Activated naive CD8-positive, alpha-beta T cell treated with anti-CD3 and anti-CD28 coated beads, Interleukin-2, amount 50 U/mL, for 16 hours (primary cell): ENCODE data around the gene HMGN3.

Source experiments
- DNase-seq: peaks from one replicate; pipeline ENCODE4 v3.0.0-alpha.2; 2020; ENCODE audit warnings: low read depth, low spot score

HMGN3 gene

GRCh38 chr6:79232696-79233462, 1.6 kb downstream of the HMGN3 start:
- DNase-seq = no peak

DNA sequence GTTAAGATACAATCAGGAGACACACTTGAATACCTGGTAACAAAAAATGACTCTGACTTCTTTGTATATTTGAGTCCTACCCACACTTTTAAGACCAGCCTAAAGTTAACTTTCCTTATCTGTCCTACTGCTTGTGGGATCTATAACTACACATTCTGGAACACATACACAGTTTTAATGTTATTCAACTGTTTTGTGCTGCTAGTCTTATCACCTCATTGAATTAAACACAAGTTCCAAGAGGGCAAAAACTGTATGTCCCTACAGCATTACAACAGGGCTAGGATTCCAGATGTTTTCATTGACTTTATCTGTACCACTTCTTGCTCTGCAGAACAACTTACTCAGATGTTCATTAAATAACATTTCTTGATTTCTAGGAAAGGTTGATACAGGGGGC, 2.8 kb downstream of the HMGN3 start:
- no peak for DNase-seq

GRCh38 chr6:79231101-79231500, 3.4 kb downstream of the HMGN3 start:
- DNase-seq = no peak

- DNase-seq = no peak
These were observed 4.3 kb downstream of the HMGN3 start for GRCh38 chr6:79230149-79230548.

GRCh38 chr6:79227445-79227844, 7.0 kb downstream of the HMGN3 start:
- DNase-seq = no peak

- DNase-seq = no peak
These were observed 7.8 kb downstream of the HMGN3 start for GRCh38 chr6:79226660-79227059.

DNA sequence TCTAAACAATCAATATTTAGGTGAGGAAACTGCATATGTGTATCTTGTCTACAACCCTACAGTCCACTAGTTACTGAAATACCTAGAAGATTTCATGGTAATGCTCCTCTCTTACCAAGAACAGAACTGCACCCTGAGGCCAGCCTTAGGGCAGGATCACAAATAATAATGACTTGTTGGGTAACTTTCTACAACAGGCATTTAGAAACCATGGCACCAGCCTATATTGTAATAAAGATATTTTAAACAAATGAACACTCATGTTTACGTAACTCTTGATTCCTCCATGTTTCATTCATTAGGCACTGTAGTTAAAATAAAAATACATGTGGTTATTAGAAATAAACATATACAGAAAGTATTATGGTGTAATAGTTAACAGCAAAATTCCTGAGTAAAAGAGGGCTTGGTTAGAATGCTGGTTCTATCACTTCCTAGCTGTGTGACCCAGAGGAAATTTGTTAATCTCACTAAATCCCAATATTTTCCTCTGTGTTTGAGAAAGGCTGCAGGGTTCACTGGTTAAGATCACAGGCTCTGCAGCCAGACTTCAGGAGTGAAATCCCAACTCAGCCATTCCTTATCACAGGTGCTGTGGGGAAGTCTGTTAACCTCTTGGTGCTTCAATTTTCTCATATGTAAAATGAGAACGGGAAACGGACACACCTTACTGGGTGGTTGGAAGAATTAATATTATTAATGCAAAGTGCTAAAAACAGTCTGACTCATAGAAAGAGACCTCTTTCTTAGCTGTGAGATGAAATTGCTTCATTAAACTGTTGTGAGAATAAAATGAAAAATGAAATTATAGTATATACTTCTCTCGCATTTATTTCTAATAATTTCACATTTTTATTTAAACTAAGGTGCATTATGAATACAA, 8.5 kb downstream of the HMGN3 start:
- DNase-seq = no peak

DNA sequence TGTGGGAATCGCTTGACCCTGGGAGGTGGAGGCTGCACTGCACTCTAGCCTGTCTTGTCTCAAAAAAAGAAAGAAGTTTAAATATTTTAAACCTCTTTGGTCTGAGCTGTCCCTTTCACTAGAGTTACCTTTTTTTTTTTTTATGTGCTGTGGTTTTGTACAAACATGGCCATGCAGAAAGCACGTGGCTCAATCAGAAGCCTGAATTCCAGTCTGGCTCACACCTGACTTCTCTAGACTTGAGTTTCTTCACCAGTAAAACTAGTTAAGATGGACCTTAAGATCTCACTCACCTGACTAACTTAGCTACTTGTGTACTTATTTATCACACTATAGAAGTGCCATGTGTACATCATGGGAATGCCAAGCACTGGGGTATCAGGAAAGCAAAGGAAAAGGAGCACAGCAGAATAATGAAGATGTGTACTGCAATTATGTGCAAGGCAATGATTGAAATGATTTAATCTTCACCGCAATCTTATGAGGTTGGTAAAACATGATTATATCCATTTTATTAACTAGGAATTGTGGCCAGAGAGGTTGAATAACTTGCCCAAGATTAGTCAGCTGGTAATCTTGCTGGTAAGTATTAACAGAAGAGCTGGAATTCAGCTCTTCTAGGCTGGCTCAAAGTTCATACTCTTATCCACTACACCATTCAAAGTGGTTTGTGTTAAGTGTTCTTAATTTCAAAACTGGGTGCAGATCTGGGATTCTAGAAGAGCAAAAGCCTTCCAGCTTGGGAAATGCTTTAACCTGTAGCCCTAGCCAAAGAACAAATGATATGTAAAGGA, 10.7 kb downstream of the HMGN3 start:
- DNase-seq = no peak

DNA sequence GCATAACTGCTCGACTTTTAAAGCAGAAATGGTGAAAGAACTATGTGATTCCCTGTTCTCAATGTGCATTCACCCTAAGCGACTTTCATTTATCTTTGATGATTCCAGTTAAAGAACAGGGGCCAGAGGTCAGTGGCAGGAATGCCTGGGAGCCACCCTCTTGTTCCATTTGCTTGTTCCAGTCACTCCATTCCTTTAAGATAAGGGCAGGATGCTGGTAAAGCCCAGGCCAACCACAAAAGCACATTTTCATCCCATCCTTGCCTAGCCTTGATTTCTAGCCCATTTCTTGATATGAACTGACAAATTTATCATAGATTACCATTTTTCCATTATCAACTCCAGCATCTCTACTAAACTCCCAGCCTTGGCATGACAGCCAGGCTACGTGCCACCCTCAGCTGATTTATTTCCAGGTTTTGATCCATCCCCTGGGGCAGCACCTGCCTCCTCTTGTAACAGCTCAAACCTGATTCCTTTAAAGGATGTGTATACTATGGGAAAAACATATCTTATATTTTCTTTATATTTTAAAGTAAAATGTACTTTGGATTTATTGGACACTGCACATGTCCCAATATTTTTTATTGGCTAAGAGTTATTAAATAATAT, 19.2 kb downstream of the HMGN3 start:
- DNase-seq = no peak

DNA sequence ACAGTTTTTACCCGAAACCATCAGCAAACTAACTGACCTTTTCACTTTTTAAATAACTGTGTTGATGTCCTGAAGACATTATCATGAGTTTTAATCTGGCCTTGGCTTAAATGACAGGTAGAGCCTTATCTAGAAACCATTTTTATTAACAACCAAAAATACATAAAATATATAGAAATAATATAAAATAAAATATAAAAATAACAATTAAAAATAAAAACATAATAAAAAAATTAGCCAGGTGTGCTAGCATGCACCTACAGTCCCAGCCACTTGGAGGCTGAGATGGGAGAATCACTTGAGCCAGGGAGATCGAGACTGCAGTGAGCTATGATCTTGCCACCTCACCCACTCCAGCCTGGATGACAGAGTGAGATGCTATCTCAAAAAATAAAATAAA, 21.6 kb downstream of the HMGN3 start:
- no peak for DNase-seq

- DNase-seq = no peak
These were observed 25.7 kb downstream of the HMGN3 start for GRCh38 chr6:79208816-79209215.

DNA sequence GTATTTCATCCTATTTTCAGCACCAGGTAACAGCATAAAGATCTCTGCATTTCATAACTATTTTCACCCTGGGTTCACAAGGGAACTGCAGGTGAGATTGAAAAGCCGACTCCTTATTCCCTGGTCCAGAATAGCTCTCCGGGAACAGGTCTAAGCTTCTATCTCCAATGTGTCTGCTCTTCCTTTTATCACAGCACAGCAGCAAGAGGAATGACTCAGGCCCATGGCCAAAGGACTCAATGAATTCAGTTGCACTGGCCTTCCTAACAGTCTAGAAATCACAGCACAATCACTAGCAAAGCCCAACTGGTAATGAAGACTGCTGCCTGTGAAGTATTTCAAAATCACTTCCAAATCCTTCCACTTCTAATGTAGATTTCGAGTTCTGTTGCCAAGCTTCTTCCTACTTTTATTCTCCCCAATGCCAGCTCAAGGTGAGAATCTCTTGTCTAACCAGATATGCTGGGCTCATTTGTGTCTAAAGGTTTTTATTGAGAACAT, 30.7 kb downstream of the HMGN3 start:
- no peak for DNase-seq

GRCh38 chr6:79202556-79202955, 31.9 kb downstream of the HMGN3 start:
- DNase-seq = no peak

GRCh38 chr6:79201983-79202382, 32.5 kb downstream of the HMGN3 start:
- DNase-seq = no peak

- no peak for DNase-seq
These were observed 33.3 kb downstream of the HMGN3 start for GRCh38 chr6:79201143-79201542.

DNA sequence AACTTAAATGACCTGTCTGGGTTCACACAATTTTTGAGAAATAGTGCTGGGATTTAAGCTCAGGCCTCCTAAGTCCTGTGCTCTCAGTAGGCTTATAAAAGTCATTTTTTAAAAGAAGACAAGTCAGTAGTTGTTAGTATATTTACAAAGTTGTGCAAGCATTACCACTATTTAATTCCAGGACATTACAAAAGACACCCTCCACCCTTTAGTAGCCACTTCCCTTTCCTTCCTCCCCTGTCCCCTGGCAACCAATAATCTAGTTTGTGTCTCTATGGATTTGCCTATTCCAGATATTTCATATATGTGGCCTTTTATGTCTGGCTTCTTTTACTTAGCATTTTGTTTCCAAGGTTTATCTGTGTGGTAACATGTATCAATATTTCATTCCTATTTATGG, 37.6 kb downstream of the HMGN3 start:
- no peak for DNase-seq

- no peak for DNase-seq
These were observed 40.5 kb downstream of the HMGN3 start for GRCh38 chr6:79193971-79194370.

DNA sequence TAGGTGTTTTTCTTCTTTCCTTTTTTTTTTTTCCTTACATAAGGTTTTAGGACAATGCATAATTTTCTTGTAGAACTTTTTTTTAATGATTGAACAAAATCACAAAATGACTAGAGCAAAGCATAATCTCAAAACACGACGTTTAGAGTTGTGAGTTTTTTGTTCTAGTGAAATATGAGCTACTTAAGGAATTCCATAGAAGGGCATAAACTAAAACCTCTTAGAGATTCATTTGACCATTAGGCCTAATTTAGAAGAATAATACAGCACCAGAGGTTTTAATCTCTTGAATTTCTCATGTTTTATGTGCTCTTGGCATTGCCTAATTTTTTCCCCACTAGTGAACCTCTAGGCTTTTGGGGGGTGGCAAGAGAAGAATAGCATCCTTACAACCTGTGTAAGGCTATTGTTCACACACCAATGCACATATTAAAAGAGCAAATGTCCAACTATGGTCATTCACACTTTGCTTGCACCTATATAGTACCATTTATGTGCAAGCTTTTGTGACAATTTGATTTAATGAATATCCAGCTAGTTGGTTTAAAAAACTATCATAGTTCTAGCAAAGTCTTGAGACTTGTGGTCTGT, 44.6 kb downstream of the HMGN3 start:
- no peak for DNase-seq

GRCh38 chr6:79188885-79189480, 45.5 kb downstream of the HMGN3 start:
- DNase-seq = no peak

DNA sequence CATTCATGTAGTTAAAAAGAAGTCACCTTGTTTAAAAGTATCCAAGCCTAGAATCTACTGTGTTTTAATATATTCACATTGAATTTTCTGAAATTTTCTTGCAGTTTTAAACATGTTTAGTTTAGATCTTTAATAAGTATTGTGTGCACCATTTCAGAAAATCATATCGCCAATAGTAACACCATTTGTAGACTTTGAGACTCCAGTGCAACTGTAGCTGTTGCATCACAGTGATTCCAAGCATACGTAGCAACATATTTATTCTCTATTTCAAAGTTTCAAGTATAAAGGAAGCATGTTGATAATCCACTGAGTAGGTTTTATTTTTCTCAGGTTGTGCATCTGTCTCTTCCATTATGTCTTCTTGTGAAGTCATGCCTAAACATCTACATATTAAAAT, 46.4 kb downstream of the HMGN3 start:
- no peak for DNase-seq

DNA sequence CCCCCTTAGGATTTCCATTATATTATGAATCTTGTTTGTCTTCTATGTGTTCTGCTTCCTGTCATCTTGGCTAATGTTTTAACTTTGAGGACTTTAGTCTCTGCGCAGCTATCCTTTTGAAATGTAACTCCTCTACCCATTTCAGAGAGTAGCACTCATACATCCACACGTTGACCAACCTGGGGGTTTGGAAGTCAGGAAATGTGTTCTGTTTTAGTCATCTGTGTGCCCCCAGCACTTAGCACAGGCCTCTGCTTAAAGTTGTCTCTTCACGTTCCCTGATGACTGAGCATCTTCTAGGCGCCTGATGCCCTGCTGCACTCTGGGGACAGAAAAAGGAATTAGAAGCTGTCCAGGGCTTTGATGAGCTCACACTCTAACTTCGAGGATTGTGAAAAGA, 47.9 kb downstream of the HMGN3 start:
- DNase-seq = no peak
